GM21381 (cell line): Measurements from ENCODE around the gene TUBA3C.
"Not testable (repeated sequence)": the region's sequence is repeated elsewhere in the genome, so short reads cannot be mapped to it uniquely, and the experiment has no call there.

Experiments used
- ATAC-seq: cut with Tn5 transposase; IDR thresholded peaks from one replicate; pipeline ENCODE4 v1.9.1; 2021; ENCODE audit warnings: mild to moderate bottlenecking, moderate library complexity; ENCODE audit not compliant: unreplicated experiment

TUBA3C gene

DNA sequence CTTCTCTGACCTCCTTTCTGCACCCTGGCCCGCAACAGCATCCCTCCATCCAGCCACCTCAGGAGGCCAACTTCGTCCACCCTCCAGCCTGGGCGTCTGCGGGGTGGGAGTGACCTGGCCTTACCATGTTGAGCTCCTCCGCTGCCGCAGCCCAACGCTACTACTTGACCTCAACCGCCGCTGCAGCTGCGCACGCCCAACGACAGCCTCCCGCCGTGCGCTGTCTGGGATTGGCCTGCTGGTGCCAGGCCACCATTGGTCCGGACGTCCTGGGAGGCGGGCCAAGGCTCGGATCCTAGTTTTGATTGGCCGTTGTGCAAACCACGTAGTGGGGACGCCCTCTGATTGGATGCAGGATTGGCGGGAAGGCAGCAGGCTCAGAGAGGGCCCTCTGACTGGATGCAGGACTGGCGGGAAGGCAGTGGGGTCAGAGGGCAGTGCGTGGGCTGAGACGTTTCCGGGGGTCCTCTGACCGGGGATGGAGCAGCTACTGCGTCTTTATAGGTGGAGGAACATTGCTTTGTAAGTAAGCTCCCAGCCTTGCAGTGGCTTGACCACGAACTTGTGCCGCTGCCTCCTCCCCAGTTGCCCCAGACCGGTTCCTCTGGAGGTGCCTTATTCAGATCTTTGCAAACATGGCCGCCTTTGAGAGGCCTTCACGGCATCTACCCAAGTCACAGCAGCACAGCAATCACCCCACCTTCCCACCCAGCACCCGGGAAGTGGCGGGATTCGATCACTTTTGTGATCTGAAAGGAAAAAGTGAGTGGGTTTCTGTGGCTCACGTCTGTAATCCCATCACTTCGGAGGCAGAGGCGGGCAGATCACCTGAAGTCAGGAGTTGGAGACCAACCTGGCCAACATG lies at the start of gene TUBA3C:
TSS of gene TUBA3C (minus strand) at position 204 of the 865 bp plus-strand sequence. CDS start at position 127, 77 bp downstream.
- ATAC-seq: no peak

GRCh38 chr13:19207413-19207812 lies 25.8 kb upstream of the TUBA3C start:
- ATAC-seq: not testable (repeated sequence)

DNA sequence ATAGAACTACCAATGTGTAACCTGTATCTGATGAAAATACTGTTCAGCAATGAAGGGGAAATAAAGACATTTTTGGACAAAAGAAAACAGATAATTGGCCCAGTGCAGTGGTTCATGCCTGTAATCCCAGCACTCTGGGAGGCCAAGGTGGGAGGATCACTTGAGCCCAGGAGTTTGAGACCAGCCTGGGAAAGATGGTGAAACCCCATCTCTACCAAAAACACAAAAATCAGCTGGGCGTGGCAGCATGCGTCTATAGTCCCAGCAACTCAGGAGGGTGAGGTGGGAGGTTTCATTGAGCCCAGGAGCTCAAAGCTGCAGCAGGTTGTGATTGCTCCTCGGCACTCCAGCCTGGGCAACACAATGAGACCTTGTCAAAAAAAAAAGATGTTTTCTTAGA lies 11.0 kb upstream of the TUBA3C start:
- ATAC-seq: not testable (repeated sequence)

DNA sequence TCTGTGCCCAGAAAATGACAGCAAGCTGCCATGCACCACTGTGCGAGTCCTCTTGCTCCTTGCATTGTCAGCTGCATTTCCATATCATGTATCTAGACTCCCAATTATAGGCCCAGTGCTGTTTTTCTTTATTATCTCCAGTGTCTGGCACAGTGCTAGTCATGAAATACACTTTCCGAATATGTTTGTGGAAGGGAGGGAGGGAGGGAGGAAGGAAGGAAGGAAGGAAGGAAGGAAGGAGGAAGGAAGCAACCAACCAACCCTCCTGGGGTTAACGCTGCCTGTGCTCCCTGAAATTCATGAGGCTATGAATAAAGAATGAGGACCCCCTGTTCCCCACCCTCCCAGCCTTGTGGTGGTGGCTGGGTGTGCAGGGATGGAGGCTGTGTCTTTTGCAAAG lies 8.3 kb upstream of the TUBA3C start:
- not testable (repeated sequence) for ATAC-seq

DNA sequence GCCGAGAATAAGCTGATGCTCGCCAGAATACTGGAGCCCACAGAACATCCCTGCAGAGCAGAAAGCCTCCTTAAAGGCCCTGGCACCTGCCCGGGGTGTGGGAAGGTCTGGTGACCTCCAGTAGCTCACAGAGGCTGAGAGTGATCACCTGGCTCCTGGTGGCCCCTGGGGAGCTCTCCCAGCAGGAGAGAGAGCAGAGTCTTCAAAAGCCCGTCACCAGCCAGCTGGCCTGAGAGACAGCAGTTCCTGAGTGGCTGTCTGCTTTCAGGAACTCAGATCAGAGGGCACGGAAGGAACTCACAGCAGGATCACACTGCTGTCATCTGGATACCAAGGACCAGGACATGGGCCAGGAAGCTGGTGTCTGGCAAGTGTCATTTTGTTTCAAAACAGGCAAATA lies 7.7 kb upstream of the TUBA3C start:
- not testable (repeated sequence) for ATAC-seq

- no peak for ATAC-seq
Observed at GRCh38 chr13:19185865-19186645, 4.4 kb upstream of the TUBA3C start.

- no peak for ATAC-seq
Observed at GRCh38 chr13:19185086-19185864, 3.7 kb upstream of the TUBA3C start.

DNA sequence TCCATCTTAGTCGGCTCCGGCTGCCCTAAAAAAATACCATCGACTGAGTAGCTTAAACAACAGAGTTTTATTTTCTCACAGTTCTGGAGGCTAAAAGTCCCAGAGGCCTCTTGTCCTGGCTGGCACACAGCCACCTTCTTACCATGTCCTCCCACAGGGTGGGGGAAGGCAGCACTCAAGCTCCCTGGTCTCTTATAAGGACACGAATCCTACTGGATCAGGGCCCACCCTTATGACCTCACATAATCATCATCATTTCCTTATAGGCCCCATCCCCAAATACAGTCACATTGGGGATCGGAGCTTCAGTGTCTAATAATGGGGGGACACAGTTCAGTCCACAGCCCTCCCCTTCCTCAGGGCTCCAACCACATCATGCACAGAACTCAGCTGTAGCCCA lies 2.6 kb upstream of the TUBA3C start:
- ATAC-seq: no peak

- ATAC-seq: no peak
Observed at GRCh38 chr13:19183676-19184075, 2.1 kb upstream of the TUBA3C start.

DNA sequence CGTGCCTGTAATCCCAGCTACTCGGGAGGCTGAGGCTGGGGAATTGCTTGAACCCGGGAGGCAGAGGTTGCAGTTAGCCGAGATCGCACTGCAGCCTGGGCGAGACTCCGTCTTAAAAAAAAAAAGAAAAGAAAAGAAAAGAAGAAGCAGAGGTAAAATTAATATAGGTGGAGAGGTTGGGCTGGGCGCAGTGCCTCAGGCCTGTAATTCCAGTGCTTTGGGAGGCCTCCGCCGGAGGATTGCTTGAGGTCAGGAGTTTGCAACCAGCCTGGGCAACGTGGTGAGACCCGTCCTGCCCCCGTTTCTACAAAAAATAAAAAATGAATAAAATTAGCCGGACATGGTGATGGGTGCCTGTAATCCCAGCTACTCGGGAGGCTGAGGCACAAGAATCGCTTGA lies 912 bp upstream of the TUBA3C start:
- no peak for ATAC-seq

DNA sequence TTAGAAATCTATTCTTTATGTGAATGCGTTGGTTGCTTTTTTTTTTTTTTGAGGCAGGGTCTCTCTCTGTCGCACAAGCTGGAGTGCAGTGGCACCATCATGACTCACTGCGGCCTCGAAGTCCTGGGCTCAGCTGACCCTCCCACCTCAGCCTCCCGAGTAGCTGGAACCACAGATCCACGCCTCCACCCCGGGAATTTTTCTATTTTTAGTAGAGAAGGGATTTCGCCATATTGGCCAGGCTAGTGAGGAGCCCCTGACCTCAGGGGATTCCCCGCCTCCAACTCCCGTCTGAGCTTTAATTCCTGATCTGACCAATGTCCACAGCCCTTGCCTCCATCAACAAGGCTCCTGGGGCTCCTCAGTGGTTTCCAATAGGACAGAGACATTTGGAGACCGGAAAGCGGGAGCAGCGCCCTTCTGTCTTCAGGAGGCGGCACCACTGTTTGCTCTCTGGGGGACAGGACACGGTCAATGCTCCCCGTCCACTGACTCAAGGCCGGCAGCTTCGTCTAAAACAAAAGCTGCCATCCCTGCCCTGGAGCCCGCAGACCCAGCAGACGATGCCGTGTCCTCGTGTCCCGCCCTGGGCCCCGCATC lies 503 bp downstream of the TUBA3C start:
- no peak for ATAC-seq

GRCh38 chr13:19179916-19180315 lies 1.7 kb downstream of the TUBA3C start:
- no peak for ATAC-seq

GRCh38 chr13:19178901-19179593 lies 2.6 kb downstream of the TUBA3C start:
- no peak for ATAC-seq

GRCh38 chr13:19176981-19177776 lies 4.4 kb downstream of the TUBA3C start:
- ATAC-seq: not testable (repeated sequence)

DNA sequence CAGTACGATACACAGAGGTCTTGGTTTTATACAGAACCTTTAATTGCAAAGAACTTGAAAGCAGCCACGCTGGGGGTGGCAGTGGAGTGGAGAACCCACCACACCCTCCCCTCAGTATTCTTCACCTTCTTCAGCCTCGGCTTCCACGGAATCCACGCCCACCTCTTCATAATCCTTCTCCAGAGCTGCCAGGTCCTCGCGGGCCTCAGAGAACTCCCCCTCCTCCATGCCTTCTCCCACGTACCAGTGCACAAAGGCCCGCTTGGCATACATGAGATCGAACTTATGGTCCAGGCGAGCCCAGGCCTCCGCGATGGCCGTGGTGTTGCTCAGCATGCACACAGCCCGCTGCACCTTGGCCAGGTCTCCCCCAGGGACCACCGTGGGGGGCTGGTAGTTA lies 7.9 kb downstream of the TUBA3C start:
- no peak for ATAC-seq

GRCh38 chr13:19172647-19173030 lies 9.0 kb downstream of the TUBA3C start:
- ATAC-seq: no peak

- no peak for ATAC-seq
Observed at GRCh38 chr13:19172007-19172646, 9.5 kb downstream of the TUBA3C start.

- ATAC-seq: no peak
Observed at GRCh38 chr13:19171563-19171962, 10.1 kb downstream of the TUBA3C start.

DNA sequence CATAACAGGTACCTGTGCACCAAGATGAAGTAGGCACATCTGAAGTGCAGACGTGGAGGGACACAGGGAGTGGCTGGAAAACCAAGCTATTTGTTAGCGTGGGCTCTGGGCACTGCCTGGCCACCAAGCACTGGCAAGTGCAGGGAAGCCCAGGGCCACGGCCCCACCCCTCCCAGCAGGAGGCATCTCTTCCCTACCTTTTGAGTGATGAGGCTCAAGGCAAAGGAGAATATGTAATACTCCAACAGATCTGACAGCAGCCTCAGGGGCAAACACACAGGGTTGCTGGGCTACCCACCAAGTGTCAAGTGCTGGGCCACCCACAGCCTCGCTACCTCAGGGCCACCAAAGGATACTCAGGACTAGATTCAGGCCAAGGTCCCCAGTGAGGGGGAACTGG lies 11.6 kb downstream of the TUBA3C start:
- ATAC-seq: no peak
